NCI-H1436 treated with DMSO at 0.1 percent for 48 hours (cell line): ENCODE data around the gene GNB1L.

Source experiments
- DNase-seq: peaks from one replicate; lab custom pipeline; 2025; lab: John Stamatoyannopoulos, UW

The GNB1L gene

GRCh38 chr22:19748991-19749664 is 105.5 kb downstream of the GNB1L start:
- DNase-seq: no peak

DNA sequence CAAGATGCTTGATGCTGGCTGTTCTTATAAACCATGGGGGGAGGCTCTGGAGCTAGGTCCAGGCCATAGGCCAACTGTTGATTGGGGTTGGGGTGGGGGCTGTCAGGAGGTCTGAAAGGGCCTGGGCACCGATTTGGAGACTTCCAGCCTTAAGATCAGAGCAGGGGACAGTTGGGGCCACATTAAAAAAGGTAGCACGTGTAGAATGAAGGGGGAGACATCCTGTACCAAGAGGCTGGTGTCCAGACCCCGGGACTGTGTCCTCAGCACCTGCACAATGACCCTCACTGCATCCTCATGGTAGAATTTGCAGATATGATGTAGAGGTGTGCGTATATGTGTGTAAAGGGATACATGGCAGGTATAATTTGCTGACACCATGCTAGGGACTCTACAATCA is 106.5 kb downstream of the GNB1L start:
- no peak for DNase-seq

DNA sequence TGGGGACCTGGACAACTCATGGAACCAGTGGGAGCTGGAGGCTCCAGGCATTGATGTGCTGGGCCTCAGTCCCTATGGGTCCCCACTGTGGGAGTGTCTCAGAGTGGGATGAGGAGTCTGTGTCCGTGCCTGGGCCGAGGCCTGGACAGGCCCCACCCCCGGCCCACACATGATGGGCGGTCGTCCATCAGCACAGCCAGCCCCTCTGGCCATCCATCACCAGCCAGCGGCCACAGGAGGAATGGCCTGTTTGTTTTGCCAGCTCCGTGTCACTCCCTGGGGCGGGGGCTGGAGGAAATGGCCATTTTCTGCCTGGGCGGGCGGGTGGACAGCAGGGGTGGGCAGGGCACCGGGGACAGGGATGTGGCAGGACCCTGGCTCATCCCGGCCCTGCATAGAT is 107.1 kb downstream of the GNB1L start:
- no peak for DNase-seq

DNA sequence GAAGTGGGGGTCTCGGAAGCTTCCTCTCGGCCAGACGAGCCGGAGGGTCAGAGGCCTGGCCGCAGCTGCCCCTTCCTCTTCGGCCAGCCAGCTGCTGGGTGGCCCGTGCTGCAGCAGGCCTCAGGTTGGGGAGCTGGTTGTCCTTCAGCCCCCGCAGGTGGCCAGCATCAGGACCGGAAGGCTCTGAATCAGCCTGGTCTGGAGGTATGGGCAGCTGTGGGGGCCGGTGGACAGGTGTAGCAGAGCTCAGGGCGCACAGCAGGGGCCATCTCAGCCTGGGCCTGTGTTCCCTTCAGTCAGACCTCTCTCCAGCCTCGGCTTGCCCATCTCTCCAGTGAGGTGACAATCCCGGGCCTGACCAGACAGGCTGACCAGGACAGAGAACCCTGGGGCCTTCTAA is 107.9 kb downstream of the GNB1L start:
- DNase-seq: no peak

GRCh38 chr22:19745155-19746101 is 109.2 kb downstream of the GNB1L start:
- no peak for DNase-seq

DNA sequence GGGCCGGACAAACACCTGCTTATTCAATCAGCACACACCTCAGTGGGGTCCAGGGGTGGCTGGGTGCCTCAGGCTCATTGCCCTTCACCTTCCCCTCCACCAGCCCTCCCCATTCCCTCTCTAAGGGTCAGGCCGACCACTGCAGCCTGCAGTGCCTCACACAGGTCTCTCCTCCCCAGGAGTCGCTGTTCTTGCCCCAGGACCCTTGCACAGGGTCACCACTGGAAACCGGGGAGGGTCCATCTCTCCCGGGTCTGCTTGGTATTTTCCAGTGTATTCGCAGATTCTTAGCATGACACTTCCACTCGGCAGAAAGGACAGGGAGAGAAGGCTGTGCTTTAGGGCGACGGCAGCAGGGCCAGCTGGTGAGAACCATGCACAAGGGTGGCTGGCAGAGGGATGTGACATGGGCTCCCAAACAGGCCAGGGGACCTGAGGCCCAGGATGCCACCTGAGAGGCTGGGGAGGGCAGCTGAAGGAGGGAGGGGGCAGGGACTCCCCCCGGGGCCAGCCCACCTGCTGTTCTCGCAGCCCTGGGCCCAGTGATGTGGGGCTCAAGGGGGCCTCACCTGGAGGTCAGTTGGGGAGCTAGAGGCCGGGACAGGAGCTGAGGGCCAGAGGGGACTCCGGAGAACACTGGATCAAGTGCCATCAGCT is 110.2 kb downstream of the GNB1L start:
- DNase-seq: no peak

- no peak for DNase-seq
Measured at GRCh38 chr22:19743651-19744050, 111.0 kb downstream of the GNB1L start.

DNA sequence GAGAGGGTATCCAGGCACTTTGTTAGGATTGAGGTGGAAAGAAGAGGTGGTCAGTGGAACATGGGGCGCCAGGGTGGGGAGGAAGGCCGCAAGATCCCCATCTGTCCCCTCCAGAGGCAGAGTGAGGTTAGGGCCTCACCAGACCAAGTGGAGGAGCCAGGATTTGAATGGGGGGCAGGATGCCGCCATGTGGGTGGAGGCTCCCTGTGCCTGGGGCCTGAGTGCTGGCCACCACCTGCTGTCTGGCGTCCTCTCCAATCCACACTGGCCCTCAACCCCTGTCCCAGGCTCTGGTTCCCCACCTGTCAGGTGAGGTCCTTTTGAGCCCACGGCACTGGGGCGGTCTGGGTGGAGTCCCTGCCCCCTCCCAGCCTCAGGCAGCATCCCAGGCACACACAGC is 111.6 kb downstream of the GNB1L start:
- no peak for DNase-seq

- no peak for DNase-seq
Measured at GRCh38 chr22:19742160-19743066, 112.3 kb downstream of the GNB1L start.

- DNase-seq: no peak
Measured at GRCh38 chr22:19741053-19741452, 113.6 kb downstream of the GNB1L start.

GRCh38 chr22:19740586-19740985 is 114.1 kb downstream of the GNB1L start:
- DNase-seq: no peak

GRCh38 chr22:19739911-19740449 is 114.7 kb downstream of the GNB1L start:
- no peak for DNase-seq

DNA sequence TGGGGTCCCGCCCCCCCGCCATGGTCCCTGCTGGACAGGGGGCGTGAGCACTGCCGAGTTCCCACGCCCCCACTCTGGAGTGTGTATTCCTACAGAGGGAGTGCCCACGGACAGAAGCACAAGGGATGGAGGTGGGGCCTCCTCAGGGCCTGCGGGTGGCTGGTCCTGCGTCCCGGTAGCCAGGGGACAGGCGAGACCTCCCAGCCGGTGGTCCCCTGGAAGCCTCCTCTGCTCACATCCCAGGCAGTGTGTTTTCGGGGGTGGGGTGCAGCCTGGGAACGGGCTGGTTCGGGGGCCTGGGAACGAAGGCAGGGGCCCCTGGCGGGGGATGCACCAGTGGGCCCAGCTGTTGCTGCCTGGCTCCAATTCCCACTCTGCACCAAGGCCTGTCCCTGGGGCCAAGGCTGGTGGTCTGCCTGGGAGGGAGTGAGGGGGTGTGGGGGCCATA is 115.2 kb downstream of the GNB1L start:
- no peak for DNase-seq

- DNase-seq: no peak
Measured at GRCh38 chr22:19738664-19739447, 115.8 kb downstream of the GNB1L start.

GRCh38 chr22:19737846-19738663 is 116.6 kb downstream of the GNB1L start:
- DNase-seq: no peak

DNA sequence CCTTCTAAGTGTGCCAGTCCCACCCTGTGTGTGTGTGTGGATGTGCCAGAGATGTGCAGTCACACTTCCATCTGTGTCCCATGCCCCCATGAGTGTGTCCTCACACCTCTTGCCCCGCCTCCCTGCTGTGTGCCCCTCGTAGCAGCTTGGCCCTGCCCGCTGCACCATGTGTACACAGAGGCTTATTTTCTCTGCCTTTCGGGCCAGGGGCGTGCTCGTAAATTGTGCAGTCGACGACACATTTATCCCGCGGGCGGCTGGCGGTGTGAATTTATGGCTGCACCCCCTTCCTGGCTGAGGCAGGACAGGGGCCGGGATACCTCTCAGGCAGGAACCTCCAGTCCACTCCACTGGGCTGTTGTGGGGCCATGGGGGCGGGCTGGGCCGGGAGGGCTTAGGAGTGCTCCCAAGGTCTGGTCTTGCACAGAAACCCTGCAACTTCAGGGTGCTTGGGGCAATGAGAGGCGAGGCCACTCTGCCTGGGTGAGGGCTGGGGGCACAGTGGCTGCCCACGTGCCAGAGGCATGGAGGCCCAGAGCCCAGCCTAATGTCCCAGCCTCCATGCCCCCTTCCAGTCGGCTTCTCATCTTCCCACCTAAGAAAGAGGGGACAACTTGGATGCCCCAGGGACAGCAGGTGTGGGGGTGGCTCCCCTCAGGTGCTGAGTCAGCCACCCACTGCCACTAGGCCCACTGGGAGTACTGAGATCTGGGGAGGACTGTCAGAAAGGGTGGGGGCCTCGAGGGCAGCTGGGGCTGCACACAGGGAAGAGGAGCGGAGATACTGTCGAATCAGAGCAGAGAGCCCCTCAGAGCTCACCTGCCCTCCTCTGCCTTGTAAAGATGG is 118.8 kb downstream of the GNB1L start:
- DNase-seq: no peak

- DNase-seq: no peak
Measured at GRCh38 chr22:19734837-19735382, 119.8 kb downstream of the GNB1L start.

- DNase-seq: no peak
Measured at GRCh38 chr22:19734163-19734562, 120.5 kb downstream of the GNB1L start.
